Testis (tissue), 2 donors: ENCODE data around the gene PRSS3.
"Not testable (repeated sequence)": the region's sequence is repeated elsewhere in the genome, so short reads cannot be mapped to it uniquely, and the experiment has no call there.

Experiments used
- CTCF ChIP-seq, 3 experiments: fragments of 450-650 bp in 2 of 3; fragments of 200-600 bp in 1 of 3; sonication (generic) in 1 of 3; IDR thresholded peaks; one replicate each; pipeline ENCODE4 v1.5.1; 2016 to 2019; ENCODE audit warnings: antibody characterized with exemption in 3 of 3, mild to moderate bottlenecking in 2 of 3, moderate library complexity in 1 of 3
- POLR2A ChIP-seq: fragments of 450-650 bp; IDR thresholded peaks from one replicate; pipeline ENCODE4 v1.6.1; 2017; ENCODE audit warnings: antibody characterized with exemption, mild to moderate bottlenecking, moderate library complexity

GRCh38 chr9:33773135-33773534 is 22.2 kb upstream of the PRSS3 start:
- not testable (repeated sequence) for TF ChIP-seq CTCF (IDR thresholded peaks at IDR 0.05); POLR2A
